ENCODE measurements around the gene SHC4. TPM values are rescaled to one million over a fixed set of nuclear protein-coding genes. Genes with fewer than 3 reads are reported as not detected.

The SHC4 gene
- total RNA-seq, 1 experiment from 2014 or later, result 0.63 TPM

DNA sequence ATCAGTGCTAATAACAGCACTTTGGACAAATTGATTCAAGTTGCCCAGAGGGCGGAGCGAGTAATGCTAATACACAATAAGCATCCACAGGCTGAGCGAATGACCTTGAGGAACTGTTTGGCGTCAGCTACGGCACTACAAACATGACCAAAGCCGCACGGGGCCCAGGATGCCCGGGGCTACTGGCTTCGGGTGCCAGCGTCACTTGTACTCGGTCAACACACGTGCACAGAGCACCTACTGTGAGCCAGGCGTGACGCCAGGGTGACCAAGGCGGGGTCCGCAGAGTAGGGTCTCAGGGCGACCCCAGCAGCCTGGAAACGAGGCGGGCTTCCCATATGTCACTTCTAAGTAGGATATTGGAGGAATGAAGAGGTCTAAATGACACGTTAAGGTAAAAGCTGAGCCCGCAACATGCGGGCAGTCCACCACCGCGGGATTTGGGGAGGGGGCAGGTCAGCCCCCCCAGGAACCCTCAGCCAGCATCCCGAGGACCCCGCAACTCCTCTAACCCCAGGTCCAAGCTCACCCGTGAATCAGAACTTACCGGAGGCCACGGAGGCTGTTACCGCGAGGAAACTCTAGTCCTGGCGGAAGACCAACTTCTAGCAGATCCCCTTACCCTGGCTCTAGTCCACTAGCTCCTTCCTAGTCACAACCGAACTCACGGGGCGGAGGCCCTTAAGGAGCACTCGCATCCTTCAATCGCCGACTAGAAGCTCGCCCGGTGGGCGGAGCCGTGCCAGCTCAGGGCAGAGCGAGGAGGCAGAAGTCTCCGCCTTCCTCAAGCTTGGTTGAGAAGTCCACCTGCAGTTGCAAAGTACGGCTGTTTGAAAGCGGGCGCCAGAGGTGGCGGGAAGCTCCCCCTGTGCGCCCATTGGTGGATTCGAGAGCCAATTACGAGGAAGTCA lies 153.1 kb downstream of the SHC4 start, which contains the start of gene CEP152 (continued):
- TF ChIP-seq ATF1 (CRISPR knock-in tag; IDR thresholded peaks at IDR 0.05) (no peak), FOXP1 (CRISPR knock-in tag; IDR thresholded peaks at IDR 0.05; ENCODE audit: borderline replicate concordance) (no peak), PRRX2 (CRISPR knock-in tag; IDR thresholded peaks at IDR 0.05) (no peak), ZNF671 (CRISPR knock-in tag; IDR thresholded peaks at IDR 0.05) (no peak), TP53 (CRISPR knock-in tag; IDR thresholded peaks at IDR 0.05) (no peak), SMAD3 (CRISPR knock-in tag; IDR thresholded peaks at IDR 0.05; ENCODE audit: borderline replicate concordance) (no peak), CBFB (CRISPR knock-in tag; IDR thresholded peaks at IDR 0.05; ENCODE audit: low read depth) (no peak), ZNF263 (CRISPR knock-in tag; IDR thresholded peaks at IDR 0.05; ENCODE audit: low read depth) (no peak), NFYB (CRISPR knock-in tag; conservative IDR thresholded peaks at IDR 0.05; ENCODE audit: low read depth) (peak; percentile 97), KAT7 (CRISPR knock-in tag; IDR thresholded peaks at IDR 0.05; ENCODE audit: borderline replicate concordance) (no peak), ZNF317 (CRISPR knock-in tag; IDR thresholded peaks at IDR 0.05; ENCODE audit: borderline replicate concordance, low read depth) (no peak), TEAD1 (CRISPR knock-in tag; IDR thresholded peaks at IDR 0.05) (no peak), MYBL2 (CRISPR knock-in tag; IDR thresholded peaks at IDR 0.05) (0 out of 2 replicates have a peak, but pooled peaks have one; percentile 41)
- TF ChIP-seq, protein P1, sequence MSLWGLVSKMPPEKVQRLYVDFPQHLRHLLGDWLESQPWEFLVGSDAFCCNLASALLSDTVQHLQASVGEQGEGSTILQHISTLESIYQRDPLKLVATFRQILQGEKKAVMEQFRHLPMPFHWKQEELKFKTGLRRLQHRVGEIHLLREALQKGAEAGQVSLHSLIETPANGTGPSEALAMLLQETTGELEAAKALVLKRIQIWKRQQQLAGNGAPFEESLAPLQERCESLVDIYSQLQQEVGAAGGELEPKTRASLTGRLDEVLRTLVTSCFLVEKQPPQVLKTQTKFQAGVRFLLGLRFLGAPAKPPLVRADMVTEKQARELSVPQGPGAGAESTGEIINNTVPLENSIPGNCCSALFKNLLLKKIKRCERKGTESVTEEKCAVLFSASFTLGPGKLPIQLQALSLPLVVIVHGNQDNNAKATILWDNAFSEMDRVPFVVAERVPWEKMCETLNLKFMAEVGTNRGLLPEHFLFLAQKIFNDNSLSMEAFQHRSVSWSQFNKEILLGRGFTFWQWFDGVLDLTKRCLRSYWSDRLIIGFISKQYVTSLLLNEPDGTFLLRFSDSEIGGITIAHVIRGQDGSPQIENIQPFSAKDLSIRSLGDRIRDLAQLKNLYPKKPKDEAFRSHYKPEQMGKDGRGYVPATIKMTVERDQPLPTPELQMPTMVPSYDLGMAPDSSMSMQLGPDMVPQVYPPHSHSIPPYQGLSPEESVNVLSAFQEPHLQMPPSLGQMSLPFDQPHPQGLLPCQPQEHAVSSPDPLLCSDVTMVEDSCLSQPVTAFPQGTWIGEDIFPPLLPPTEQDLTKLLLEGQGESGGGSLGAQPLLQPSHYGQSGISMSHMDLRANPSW (CRISPR knock-in tag; conservative IDR thresholded peaks at IDR 0.05; ENCODE audit: low read depth), result no peak
- TF ChIP-seq, protein P2, sequence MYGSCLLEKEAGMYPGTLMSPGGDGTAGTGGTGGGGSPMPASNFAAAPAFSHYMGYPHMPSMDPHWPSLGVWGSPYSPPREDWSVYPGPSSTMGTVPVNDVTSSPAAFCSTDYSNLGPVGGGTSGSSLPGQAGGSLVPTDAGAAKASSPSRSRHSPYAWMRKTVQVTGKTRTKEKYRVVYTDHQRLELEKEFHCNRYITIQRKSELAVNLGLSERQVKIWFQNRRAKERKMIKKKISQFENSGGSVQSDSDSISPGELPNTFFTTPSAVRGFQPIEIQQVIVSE (CRISPR knock-in tag; IDR thresholded peaks at IDR 0.05; ENCODE audit: borderline replicate concordance), result no peak
- TF ChIP-seq, protein P3, sequence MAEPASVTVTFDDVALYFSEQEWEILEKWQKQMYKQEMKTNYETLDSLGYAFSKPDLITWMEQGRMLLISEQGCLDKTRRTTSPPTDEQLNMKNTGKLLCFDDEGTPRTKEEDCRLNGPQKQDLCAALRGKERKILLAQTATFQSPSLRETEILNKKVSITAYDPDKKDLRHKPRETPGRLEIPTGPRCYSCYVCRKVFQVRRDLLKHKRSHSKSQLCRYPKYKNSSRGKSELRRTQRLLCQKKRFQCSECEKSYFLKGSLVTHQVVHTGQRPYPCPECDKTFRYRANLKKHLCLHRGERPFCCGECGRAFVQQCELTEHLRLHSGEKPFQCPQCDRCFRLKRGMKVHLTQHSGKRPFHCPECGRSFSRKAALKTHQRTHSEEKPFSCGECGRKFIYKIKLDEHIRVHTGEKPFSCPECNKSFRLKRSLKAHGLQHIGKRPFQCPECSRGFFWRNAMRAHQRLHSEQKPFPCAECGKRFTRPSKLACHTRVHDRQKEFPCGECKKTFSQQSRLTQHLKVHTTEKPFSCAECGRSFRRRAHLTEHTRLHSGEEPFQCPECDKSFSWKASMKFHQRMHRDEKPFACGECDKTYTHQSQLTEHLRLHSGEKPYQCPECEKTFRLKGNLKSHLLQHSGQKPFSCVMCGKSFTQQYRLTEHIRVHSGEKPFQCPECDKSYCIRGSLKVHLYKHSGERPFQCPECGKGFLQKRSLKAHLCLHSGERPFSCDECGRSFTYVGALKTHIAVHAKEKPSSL (CRISPR knock-in tag; conservative IDR thresholded peaks at IDR 0.05), result no peak
- TF ChIP-seq, protein P4, sequence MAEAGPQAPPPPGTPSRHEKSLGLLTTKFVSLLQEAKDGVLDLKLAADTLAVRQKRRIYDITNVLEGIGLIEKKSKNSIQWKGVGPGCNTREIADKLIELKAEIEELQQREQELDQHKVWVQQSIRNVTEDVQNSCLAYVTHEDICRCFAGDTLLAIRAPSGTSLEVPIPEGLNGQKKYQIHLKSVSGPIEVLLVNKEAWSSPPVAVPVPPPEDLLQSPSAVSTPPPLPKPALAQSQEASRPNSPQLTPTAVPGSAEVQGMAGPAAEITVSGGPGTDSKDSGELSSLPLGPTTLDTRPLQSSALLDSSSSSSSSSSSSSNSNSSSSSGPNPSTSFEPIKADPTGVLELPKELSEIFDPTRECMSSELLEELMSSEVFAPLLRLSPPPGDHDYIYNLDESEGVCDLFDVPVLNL (CRISPR knock-in tag; IDR thresholded peaks at IDR 0.05; ENCODE audit: borderline replicate concordance, low read depth), result peak; percentile 97
- TF ChIP-seq, protein P5, sequence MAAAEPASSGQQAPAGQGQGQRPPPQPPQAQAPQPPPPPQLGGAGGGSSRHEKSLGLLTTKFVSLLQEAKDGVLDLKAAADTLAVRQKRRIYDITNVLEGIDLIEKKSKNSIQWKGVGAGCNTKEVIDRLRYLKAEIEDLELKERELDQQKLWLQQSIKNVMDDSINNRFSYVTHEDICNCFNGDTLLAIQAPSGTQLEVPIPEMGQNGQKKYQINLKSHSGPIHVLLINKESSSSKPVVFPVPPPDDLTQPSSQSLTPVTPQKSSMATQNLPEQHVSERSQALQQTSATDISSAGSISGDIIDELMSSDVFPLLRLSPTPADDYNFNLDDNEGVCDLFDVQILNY (CRISPR knock-in tag; IDR thresholded peaks at IDR 0.05), result peak; percentile 94
- TF ChIP-seq, protein P6, sequence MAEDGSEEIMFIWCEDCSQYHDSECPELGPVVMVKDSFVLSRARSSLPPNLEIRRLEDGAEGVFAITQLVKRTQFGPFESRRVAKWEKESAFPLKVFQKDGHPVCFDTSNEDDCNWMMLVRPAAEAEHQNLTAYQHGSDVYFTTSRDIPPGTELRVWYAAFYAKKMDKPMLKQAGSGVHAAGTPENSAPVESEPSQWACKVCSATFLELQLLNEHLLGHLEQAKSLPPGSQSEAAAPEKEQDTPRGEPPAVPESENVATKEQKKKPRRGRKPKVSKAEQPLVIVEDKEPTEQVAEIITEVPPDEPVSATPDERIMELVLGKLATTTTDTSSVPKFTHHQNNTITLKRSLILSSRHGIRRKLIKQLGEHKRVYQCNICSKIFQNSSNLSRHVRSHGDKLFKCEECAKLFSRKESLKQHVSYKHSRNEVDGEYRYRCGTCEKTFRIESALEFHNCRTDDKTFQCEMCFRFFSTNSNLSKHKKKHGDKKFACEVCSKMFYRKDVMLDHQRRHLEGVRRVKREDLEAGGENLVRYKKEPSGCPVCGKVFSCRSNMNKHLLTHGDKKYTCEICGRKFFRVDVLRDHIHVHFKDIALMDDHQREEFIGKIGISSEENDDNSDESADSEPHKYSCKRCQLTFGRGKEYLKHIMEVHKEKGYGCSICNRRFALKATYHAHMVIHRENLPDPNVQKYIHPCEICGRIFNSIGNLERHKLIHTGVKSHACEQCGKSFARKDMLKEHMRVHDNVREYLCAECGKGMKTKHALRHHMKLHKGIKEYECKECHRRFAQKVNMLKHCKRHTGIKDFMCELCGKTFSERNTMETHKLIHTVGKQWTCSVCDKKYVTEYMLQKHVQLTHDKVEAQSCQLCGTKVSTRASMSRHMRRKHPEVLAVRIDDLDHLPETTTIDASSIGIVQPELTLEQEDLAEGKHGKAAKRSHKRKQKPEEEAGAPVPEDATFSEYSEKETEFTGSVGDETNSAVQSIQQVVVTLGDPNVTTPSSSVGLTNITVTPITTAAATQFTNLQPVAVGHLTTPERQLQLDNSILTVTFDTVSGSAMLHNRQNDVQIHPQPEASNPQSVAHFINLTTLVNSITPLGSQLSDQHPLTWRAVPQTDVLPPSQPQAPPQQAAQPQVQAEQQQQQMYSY (CRISPR knock-in tag; IDR thresholded peaks at IDR 0.05), result no peak
- TF ChIP-seq, protein P7, sequence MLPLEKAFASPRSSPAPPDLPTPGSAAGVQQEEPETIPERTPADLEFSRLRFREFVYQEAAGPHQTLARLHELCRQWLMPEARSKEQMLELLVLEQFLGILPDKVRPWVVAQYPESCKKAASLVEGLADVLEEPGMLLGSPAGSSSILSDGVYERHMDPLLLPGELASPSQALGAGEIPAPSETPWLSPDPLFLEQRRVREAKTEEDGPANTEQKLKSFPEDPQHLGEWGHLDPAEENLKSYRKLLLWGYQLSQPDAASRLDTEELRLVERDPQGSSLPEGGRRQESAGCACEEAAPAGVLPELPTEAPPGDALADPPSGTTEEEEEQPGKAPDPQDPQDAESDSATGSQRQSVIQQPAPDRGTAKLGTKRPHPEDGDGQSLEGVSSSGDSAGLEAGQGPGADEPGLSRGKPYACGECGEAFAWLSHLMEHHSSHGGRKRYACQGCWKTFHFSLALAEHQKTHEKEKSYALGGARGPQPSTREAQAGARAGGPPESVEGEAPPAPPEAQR (CRISPR knock-in tag; IDR thresholded peaks at IDR 0.05), result no peak
- TF ChIP-seq, protein P8, sequence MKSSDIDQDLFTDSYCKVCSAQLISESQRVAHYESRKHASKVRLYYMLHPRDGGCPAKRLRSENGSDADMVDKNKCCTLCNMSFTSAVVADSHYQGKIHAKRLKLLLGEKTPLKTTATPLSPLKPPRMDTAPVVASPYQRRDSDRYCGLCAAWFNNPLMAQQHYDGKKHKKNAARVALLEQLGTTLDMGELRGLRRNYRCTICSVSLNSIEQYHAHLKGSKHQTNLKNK (CRISPR knock-in tag; IDR thresholded peaks at IDR 0.05), result no peak
- TF ChIP-seq, protein P9, sequence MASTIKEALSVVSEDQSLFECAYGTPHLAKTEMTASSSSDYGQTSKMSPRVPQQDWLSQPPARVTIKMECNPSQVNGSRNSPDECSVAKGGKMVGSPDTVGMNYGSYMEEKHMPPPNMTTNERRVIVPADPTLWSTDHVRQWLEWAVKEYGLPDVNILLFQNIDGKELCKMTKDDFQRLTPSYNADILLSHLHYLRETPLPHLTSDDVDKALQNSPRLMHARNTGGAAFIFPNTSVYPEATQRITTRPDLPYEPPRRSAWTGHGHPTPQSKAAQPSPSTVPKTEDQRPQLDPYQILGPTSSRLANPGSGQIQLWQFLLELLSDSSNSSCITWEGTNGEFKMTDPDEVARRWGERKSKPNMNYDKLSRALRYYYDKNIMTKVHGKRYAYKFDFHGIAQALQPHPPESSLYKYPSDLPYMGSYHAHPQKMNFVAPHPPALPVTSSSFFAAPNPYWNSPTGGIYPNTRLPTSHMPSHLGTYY (CRISPR knock-in tag; IDR thresholded peaks at IDR 0.05), result no peak
